H9 (cell line): ENCODE results near the gene SEMA3E. TPM values are rescaled to one million over a fixed set of nuclear protein-coding genes. Genes with fewer than 3 reads are reported as not detected.

ENCODE experiments used
- DNase-seq: peaks from one replicate; pipeline ENCODE4 v3.0.0-alpha.2; 2017
- H2AFZ ChIP-seq: one replicate; pipeline ENCODE4 v1.6.1; 2013; ENCODE audit warnings: mild to moderate bottlenecking, low read length, control low read depth, moderate library complexity
- H2AK5ac ChIP-seq: 2 replicates; pipeline ENCODE4 v1.6.1; 2013; ENCODE audit warnings: low read length, control low read depth, mixed read lengths; ENCODE audit not compliant: insufficient read length
- H2BK120ac ChIP-seq: one replicate; pipeline ENCODE4 v1.6.1; 2013; ENCODE audit warnings: low read depth, mild to moderate bottlenecking, low read length, control low read depth, inconsistent platforms; ENCODE audit not compliant: poor library complexity, severe bottlenecking
- H2BK12ac ChIP-seq: 2 replicates; pipeline ENCODE4 v1.6.1; 2013; ENCODE audit warnings: low read length, control low read depth, mixed read lengths, low read depth; ENCODE audit not compliant: insufficient read length
- H2BK15ac ChIP-seq: 2 replicates; pipeline ENCODE4 v1.6.1; 2013; ENCODE audit warnings: low read depth, low read length, control low read depth
- H2BK20ac ChIP-seq: one replicate; pipeline ENCODE4 v1.6.1; 2013; ENCODE audit warnings: low read depth, mild to moderate bottlenecking, low read length, control low read depth, inconsistent platforms; ENCODE audit not compliant: poor library complexity, severe bottlenecking
- H2BK5ac ChIP-seq: 2 replicates; pipeline ENCODE4 v1.6.1; 2013; ENCODE audit warnings: low read length, control low read depth, mixed read lengths; ENCODE audit not compliant: insufficient read length
- H3K14ac ChIP-seq: 2 replicates; pipeline ENCODE4 v1.6.1; 2013; ENCODE audit warnings: low read length, control low read depth; ENCODE audit not compliant: insufficient read depth
- H3K18ac ChIP-seq: 2 replicates; pipeline ENCODE4 v1.6.1; 2013; ENCODE audit warnings: low read depth, mild to moderate bottlenecking, mixed read lengths, low read length, control low read depth; ENCODE audit not compliant: insufficient read length
- H3K23ac ChIP-seq: 2 replicates; pipeline ENCODE4 v1.6.1; 2013; ENCODE audit warnings: low read length, control low read depth, mixed read lengths, low read depth; ENCODE audit not compliant: insufficient read length
- H3K23me2 ChIP-seq: 2 replicates; pipeline ENCODE4 v1.6.1; 2013; ENCODE audit warnings: low read depth, mild to moderate bottlenecking, mixed read lengths, low read length, control low read depth; ENCODE audit not compliant: insufficient read length, poor library complexity, severe bottlenecking
- H3K27ac ChIP-seq: 2 replicates; pipeline ENCODE4 v1.5.1; 2013; ENCODE audit warnings: low read length, control low read depth, mixed read lengths, low read depth; ENCODE audit not compliant: insufficient read length
- H3K27me3 ChIP-seq: 2 replicates; pipeline ENCODE4 v1.6.1; 2013; ENCODE audit warnings: low read length, control low read depth, inconsistent platforms; ENCODE audit not compliant: insufficient read depth
- H3K4ac ChIP-seq: 2 replicates; pipeline ENCODE4 v1.6.1; 2013; ENCODE audit warnings: low read depth, mild to moderate bottlenecking, control low read depth, inconsistent platforms, low read length, moderate library complexity
- H3K4me1 ChIP-seq: 2 replicates; pipeline ENCODE4 v1.6.1; 2013; ENCODE audit warnings: low read length, control low read depth, inconsistent platforms; ENCODE audit not compliant: insufficient read depth
- H3K4me2 ChIP-seq: 2 replicates; pipeline ENCODE4 v1.6.1; 2013; ENCODE audit warnings: low read length, control low read depth, mixed read lengths; ENCODE audit not compliant: insufficient read length, insufficient read depth
- H3K56ac ChIP-seq: 2 replicates; pipeline ENCODE4 v1.6.1; 2013; ENCODE audit warnings: low read depth, mild to moderate bottlenecking, mixed read lengths, low read length, control low read depth; ENCODE audit not compliant: insufficient read length
- H3K79me1 ChIP-seq: 2 replicates; pipeline ENCODE4 v1.6.1; 2013; ENCODE audit warnings: low read depth, mild to moderate bottlenecking, moderate library complexity, low read length, control low read depth, inconsistent platforms; ENCODE audit not compliant: insufficient read depth, poor library complexity, severe bottlenecking
- H3K79me2 ChIP-seq: 2 replicates; pipeline ENCODE4 v1.6.1; 2013; ENCODE audit warnings: low read length, control low read depth, inconsistent platforms; ENCODE audit not compliant: insufficient read depth
- H3K9ac ChIP-seq: 2 replicates; pipeline ENCODE4 v1.6.1; 2013; ENCODE audit warnings: low read length, control low read depth, mixed read lengths; ENCODE audit not compliant: insufficient read length; ENCODE audit errors: extremely low read depth
- H3K9me3 ChIP-seq: one replicate; pipeline ENCODE4 v1.6.1; 2013; ENCODE audit warnings: low read depth, low read length, inconsistent platforms; ENCODE audit not compliant: control insufficient read depth
- H3T11ph ChIP-seq: one replicate; pipeline ENCODE4 v1.6.1; 2013; ENCODE audit warnings: mild to moderate bottlenecking, low read length, control low read depth, inconsistent platforms
- H4K20me1 ChIP-seq: one replicate; pipeline ENCODE4 v1.6.1; 2013; ENCODE audit not compliant: control insufficient read depth, insufficient read length, insufficient read depth
- H4K5ac ChIP-seq: 2 replicates; pipeline ENCODE4 v1.6.1; 2013; ENCODE audit warnings: low read depth, mild to moderate bottlenecking, mixed read lengths, low read length, control low read depth; ENCODE audit not compliant: insufficient read length
- H4K8ac ChIP-seq: replicated peaks from 2 replicates; pipeline ENCODE4 v1.6.1; 2013; ENCODE audit warnings: low read length, control low read depth, mixed read lengths, low read depth; ENCODE audit not compliant: insufficient read length
- H4K91ac ChIP-seq: 2 replicates; pipeline ENCODE4 v1.6.1; 2013; ENCODE audit warnings: low read depth, mild to moderate bottlenecking, moderate library complexity, mixed read lengths, low read length, control low read depth; ENCODE audit not compliant: insufficient read length
- H3K27ac Mint-ChIP-seq, 3 experiments: 2 replicates in 2 of 3; 3 replicates in 1 of 3; pipeline ENCODE4 v1.8.0; 2020 to 2021; ENCODE audit warnings: mixed read lengths in 3 of 3, mild to moderate bottlenecking in 1 of 3, moderate library complexity in 1 of 3
- H3K27me3 Mint-ChIP-seq: 2 replicates; pipeline ENCODE4 v1.8.0; 2021; ENCODE audit warnings: low read depth, mild to moderate bottlenecking, moderate library complexity, mixed read lengths
- H3K36me3 Mint-ChIP-seq, 3 experiments: 2 replicates in 2 of 3; 3 replicates in 1 of 3; pipeline ENCODE4 v1.8.0; 2020 to 2021; ENCODE audit warnings: low read depth in 3 of 3, mixed read lengths in 3 of 3; ENCODE audit not compliant: insufficient read depth in 1 of 3
- H3K4me1 Mint-ChIP-seq, 2 experiments: 2 replicates each; pipeline ENCODE4 v1.8.0; 2020; ENCODE audit warnings: mixed read lengths in 2 of 2
- H3K4me3 Mint-ChIP-seq, 2 experiments: 2 replicates in 1 of 2; 3 replicates in 1 of 2; pipeline ENCODE4 v1.8.0; 2020 to 2021; ENCODE audit warnings: mild to moderate bottlenecking in 2 of 2, mixed read lengths in 2 of 2, moderate library complexity in 1 of 2
- H3K9me3 Mint-ChIP-seq, 2 experiments: 2 replicates in 1 of 2; 3 replicates in 1 of 2; pipeline ENCODE4 v1.8.0; 2020; ENCODE audit warnings: mild to moderate bottlenecking in 2 of 2, mixed read lengths in 2 of 2, moderate library complexity in 1 of 2
- WGBS: extraction: QIAGEN DNeasy Blood & Tissue Kit; methylation state at CpG from one replicate; pipeline ENCODE4 v1.1.7; 2013; ENCODE audit warnings: missing lambda C conversion rate, low lambda C conversion rate, mixed read lengths; ENCODE audit not compliant: insufficient read length; ENCODE audit errors: extremely low coverage; 5-methylcytosine and 5-hydroxymethylcytosine counted together
- total RNA-seq: library from RNA; stranded (reverse); gene quantifications from 2 replicates; pipeline ENCODE4 v1.2.1, GENCODE V29; 2021
- TF ChIP-seq, protein P1 (sequence below): fragments of 200-600 bp; sonication (generic); conservative IDR thresholded peaks from 3 replicates; pipeline ENCODE4 v1.8.0; 2021; ENCODE audit warnings: antibody characterized with exemption, mild to moderate bottlenecking

Gene SEMA3E
- total RNA-seq, 1 experiment from 2014 or later = 0.39 TPM

DNA sequence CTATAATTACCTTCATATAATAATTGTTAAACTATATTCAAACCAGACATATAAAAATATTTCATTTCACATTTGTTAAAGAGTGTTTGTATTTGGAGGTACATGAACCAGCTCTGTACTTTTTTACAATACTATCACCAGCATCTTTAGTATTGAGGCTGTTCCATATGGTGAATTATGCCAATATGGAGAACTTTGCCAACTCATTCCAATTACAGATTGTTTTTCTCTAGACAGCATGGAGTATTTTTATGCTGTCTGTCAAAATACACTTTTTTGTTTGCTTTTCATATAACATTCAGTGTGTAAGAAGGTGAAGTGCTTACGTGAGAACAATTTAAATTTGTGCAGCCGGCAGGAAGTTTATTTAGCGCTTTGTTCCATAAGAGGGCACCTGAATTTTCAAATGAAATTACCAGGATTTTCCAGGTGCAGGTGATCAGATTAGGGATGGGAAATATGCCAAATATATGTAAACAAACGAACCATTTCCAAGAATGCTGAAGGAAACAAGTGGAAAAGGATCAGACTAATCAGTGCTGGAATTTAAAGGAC, 54.9 kb downstream of the SEMA3E start:
- H3K56ac ChIP-seq = no peak overlapping the region
- H3K27ac Mint-ChIP-seq = no peak overlapping the region
- no peak overlapping the region for H2BK120ac ChIP-seq
- no peak for DNase-seq
- no peaks in the 10 kb centered on the region for H3K9me3 Mint-ChIP-seq
- H3K27me3 Mint-ChIP-seq = no peaks in the 10 kb centered on the region
- no peaks in the 10 kb centered on the region for H3K79me2 ChIP-seq
- no peak overlapping the region for H3T11ph ChIP-seq
- H3K4me1 Mint-ChIP-seq = no peaks in the 10 kb centered on the region
- no peaks in the 10 kb centered on the region for H4K20me1 ChIP-seq
- H2BK5ac ChIP-seq = no peak overlapping the region
- no peaks in the 10 kb centered on the region for H3K4me1 ChIP-seq
- no peak overlapping the region for H4K91ac ChIP-seq
- H4K8ac ChIP-seq = no peak overlapping the region
- no CpG with 5 or more reads among the region's 4 CpGs for WGBS
- no peaks in the 10 kb centered on the region for H3K36me3 Mint-ChIP-seq
- no peaks in the 10 kb centered on the region for H3K23me2 ChIP-seq
- no peaks in the 10 kb centered on the region for H3K79me1 ChIP-seq
- H3K14ac ChIP-seq = no peak overlapping the region
- H3K9me3 ChIP-seq = no peaks in the 10 kb centered on the region
- H2AK5ac ChIP-seq = no peak overlapping the region
- H2BK15ac ChIP-seq = no peak overlapping the region
- H2BK12ac ChIP-seq = no peak overlapping the region
- TF ChIP-seq, protein P1, sequence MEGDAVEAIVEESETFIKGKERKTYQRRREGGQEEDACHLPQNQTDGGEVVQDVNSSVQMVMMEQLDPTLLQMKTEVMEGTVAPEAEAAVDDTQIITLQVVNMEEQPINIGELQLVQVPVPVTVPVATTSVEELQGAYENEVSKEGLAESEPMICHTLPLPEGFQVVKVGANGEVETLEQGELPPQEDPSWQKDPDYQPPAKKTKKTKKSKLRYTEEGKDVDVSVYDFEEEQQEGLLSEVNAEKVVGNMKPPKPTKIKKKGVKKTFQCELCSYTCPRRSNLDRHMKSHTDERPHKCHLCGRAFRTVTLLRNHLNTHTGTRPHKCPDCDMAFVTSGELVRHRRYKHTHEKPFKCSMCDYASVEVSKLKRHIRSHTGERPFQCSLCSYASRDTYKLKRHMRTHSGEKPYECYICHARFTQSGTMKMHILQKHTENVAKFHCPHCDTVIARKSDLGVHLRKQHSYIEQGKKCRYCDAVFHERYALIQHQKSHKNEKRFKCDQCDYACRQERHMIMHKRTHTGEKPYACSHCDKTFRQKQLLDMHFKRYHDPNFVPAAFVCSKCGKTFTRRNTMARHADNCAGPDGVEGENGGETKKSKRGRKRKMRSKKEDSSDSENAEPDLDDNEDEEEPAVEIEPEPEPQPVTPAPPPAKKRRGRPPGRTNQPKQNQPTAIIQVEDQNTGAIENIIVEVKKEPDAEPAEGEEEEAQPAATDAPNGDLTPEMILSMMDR = no peak
- H3K4me2 ChIP-seq = no peak overlapping the region
- no peak overlapping the region for H3K27ac ChIP-seq
- H2BK20ac ChIP-seq = no peak overlapping the region
- H3K27me3 ChIP-seq = no peaks in the 10 kb centered on the region
- no peak overlapping the region for H2AFZ ChIP-seq
- no peak overlapping the region for H3K4me3 Mint-ChIP-seq
- H3K23ac ChIP-seq = no peak overlapping the region
- H4K5ac ChIP-seq = no peak overlapping the region
- no peak overlapping the region for H3K9ac ChIP-seq
- no peak overlapping the region for H3K18ac ChIP-seq
- no peak overlapping the region for H3K4ac ChIP-seq
